B cell (primary cell): ENCODE results near the gene CACNG1. TPM values are rescaled to one million over a fixed set of nuclear protein-coding genes. Genes with fewer than 3 reads are reported as not detected.

ENCODE experiments used
- ATAC-seq: fragments of 200-7000 bp; cut with Tn5 transposase; one replicate; pipeline ENCODE4 v1.10.0; 2021; ENCODE audit warnings: low read depth, mild to moderate bottlenecking, moderate number of reproducible peaks, moderate library complexity
- CTCF ChIA-PET: fragments of 350-600 bp; sonication (Branson Sonifier 250); formaldehyde crosslinking; loops from one replicate; lab custom pipeline; 2021; ENCODE audit warnings: antibody characterized with exemption, inconsistent platforms; lab: Charles Lee
- POLR2A ChIA-PET: fragments of 350-600 bp; sonication (Branson Sonifier 250); formaldehyde crosslinking; loops from one replicate; lab custom pipeline; 2021; ENCODE audit warnings: antibody characterized with exemption; lab: Charles Lee
- DNase-seq: peaks from one replicate; pipeline ENCODE4 v3.0.0; 2013
- H2AFZ ChIP-seq: 2 replicates; pipeline ENCODE4 v1.6.1; 2012; ENCODE audit warnings: mild to moderate bottlenecking, low read depth, low read length; ENCODE audit not compliant: insufficient read depth, poor library complexity, severe bottlenecking
- H3K27ac ChIP-seq, 2 donors: 1 replicate in 1 of 2; 2 replicates in 1 of 2; pipeline ENCODE4 v1.5.1; 2012 to 2013; ENCODE audit warnings: low read length in 2 of 2, mild to moderate bottlenecking in 2 of 2, moderate library complexity in 1 of 2
- H3K27me3 ChIP-seq, 4 experiments: fragments of 200-600 bp in 1 of 4; sonication (generic) in 1 of 4; replicated peaks in 1 of 4; 1 replicate in 2 of 4; 2 replicates in 2 of 4; pipeline versions ENCODE4 v1.6.1 to v1.7.0; 2013 to 2016; ENCODE audit warnings: low read length in 3 of 4, mild to moderate bottlenecking in 2 of 4, mixed read lengths in 1 of 4, moderate library complexity in 1 of 4; ENCODE audit not compliant: insufficient read depth in 4 of 4, control insufficient read depth in 3 of 4; ENCODE audit errors: control extremely low read depth in 1 of 4
- H3K36me3 ChIP-seq, 2 experiments: replicated peaks in 1 of 2; 1 replicate in 1 of 2; 2 replicates in 1 of 2; pipeline versions ENCODE4 v1.6.1 to v1.7.1; 2013; ENCODE audit warnings: low read length in 1 of 2; ENCODE audit not compliant: insufficient read depth in 2 of 2, control insufficient read depth in 1 of 2; ENCODE audit errors: control extremely low read depth in 1 of 2, extremely low read depth in 1 of 2
- H3K4me1 ChIP-seq, 2 donors: fragments of 200-600 bp in 1 of 2; sonication (generic) in 1 of 2; 1 replicate in 1 of 2; 2 replicates in 1 of 2; pipeline versions ENCODE4 v1.5.1 to v1.6.1; 2013 to 2017; ENCODE audit warnings: low read length in 2 of 2; ENCODE audit not compliant: control insufficient read depth in 2 of 2, insufficient read depth in 2 of 2
- H3K4me2 ChIP-seq: replicated peaks from 2 replicates; pipeline ENCODE3; 2012; ENCODE audit warnings: mild to moderate bottlenecking, low read depth, low read length; ENCODE audit not compliant: poor library complexity, severe bottlenecking
- H3K4me3 ChIP-seq, 5 experiments: fragments of 200-600 bp in 1 of 5; sonication (generic) in 1 of 5; 1 replicate in 3 of 5; 2 replicates in 2 of 5; pipeline versions ENCODE4 v1.5.1 to v1.7.0; 2011 to 2016; ENCODE audit warnings: low read length in 4 of 5, mild to moderate bottlenecking in 4 of 5, low read depth in 2 of 5, control low read depth in 1 of 5, moderate library complexity in 1 of 5; ENCODE audit not compliant: insufficient read depth in 1 of 5; ENCODE audit errors: control extremely low read depth in 1 of 5, extremely low read depth in 1 of 5
- H3K79me2 ChIP-seq: fragments of 200-600 bp; sonication (generic); one replicate; pipeline ENCODE4 v1.6.0; 2016; ENCODE audit warnings: low read length; ENCODE audit not compliant: control insufficient read depth, insufficient read depth
- H3K9ac ChIP-seq: fragments of 200-600 bp; sonication (generic); 2 replicates; pipeline ENCODE4 v1.6.1; 2017; ENCODE audit warnings: mild to moderate bottlenecking, low read length, moderate library complexity
- H3K9me3 ChIP-seq, 3 donors: one replicate each; pipeline versions ENCODE4 v1.6.1 to v1.7.1; 2013; ENCODE audit warnings: low read length in 2 of 3; ENCODE audit not compliant: control insufficient read depth in 2 of 3, insufficient read depth in 1 of 3; ENCODE audit errors: control extremely low read depth in 1 of 3
- H4K20me1 ChIP-seq: 2 replicates; pipeline ENCODE4 v1.6.0; 2012; ENCODE audit warnings: mild to moderate bottlenecking, low read length; ENCODE audit not compliant: insufficient read depth, control insufficient read depth, poor library complexity, severe bottlenecking
- H3K27ac Mint-ChIP-seq: one replicate; pipeline ENCODE4 v1.8.0; 2021; ENCODE audit warnings: mixed read lengths
- H3K27me3 Mint-ChIP-seq: one replicate; pipeline ENCODE4 v1.8.0; 2021; ENCODE audit warnings: mixed read lengths
- H3K4me1 Mint-ChIP-seq: one replicate; pipeline ENCODE4 v1.8.0; 2021; ENCODE audit warnings: mixed read lengths
- H3K4me3 Mint-ChIP-seq: one replicate; pipeline ENCODE4 v1.8.0; 2021; ENCODE audit warnings: mixed read lengths
- H3K9me3 Mint-ChIP-seq: one replicate; pipeline ENCODE4 v1.8.0; 2022; ENCODE audit warnings: mixed read lengths; ENCODE audit not compliant: insufficient read depth
- CTCF ChIP-seq: fragments of 200-600 bp; IDR thresholded peaks from one replicate; pipeline ENCODE4 v1.8.0; 2022; ENCODE audit warnings: antibody characterized with exemption, mild to moderate bottlenecking
- EZH2 ChIP-seq: IDR thresholded peaks from 2 replicates; pipeline ENCODE4 v1.6.1; 2012; ENCODE audit warnings: borderline replicate concordance, low read depth, mild to moderate bottlenecking, moderate library complexity, low read length; ENCODE audit not compliant: insufficient read depth, poor library complexity, severe bottlenecking
- WGBS: methylation state at CpG from one replicate; pipeline ENCODE4 v1.1.5; 2013; ENCODE audit warnings: missing lambda C conversion rate; ENCODE audit not compliant: insufficient coverage; 5-methylcytosine and 5-hydroxymethylcytosine counted together
- intact Hi-C: fragments of 100-400 bp; cut with micrococcal nuclease; formaldehyde crosslinking; loops from one replicate; pipeline ENCODE4 v1.10.0; 2022
- polyA plus RNA-seq: library from polyadenylated mRNA; depleted of rRNA; stranded (reverse); fragments of >200 nt; gene quantifications from 2 replicates; pipeline ENCODE4 v1.2.3, GENCODE V29; 2012
- total RNA-seq, 2 donors: library from RNA; stranded (reverse); fragments of 120-200 nt in 1 of 2; gene quantifications; 1 replicate in 1 of 2; 2 replicates in 1 of 2; pipeline versions ENCODE4 v1.2.3 to v1.2.4, GENCODE V29; 2013 to 2022

Gene CACNG1
- total and polyA plus RNA-seq, 2 donors (not counting 1 experiment from before 2014, with no cell fraction given), result not detected

GRCh38 chr17:67049025-67049739 is 4.8 kb downstream of the CACNG1 start:
- no peaks in the 10 kb centered on the region for H3K27me3 Mint-ChIP-seq
- H3K4me1 Mint-ChIP-seq, result no peaks in the 10 kb centered on the region
- no peak overlapping the region for H3K4me3 Mint-ChIP-seq
- ChIA-PET CTCF (no interaction called here), POLR2A (no interaction called here)
- no peaks in the 10 kb centered on the region for H3K79me2 ChIP-seq
- intact Hi-C loops, result no loop called here
- no peak overlapping the region for H3K9ac ChIP-seq
- no peaks in the 10 kb centered on the region for H3K4me1 ChIP-seq
- ATAC-seq (no peak), DNase-seq (no peak)
- H3K36me3 ChIP-seq, result no peaks in the 10 kb centered on the region
- H3K27me3 ChIP-seq, result no peaks in the 10 kb centered on the region
- no peak overlapping the region for H2AFZ ChIP-seq
- H3K4me3 ChIP-seq, result no peak overlapping the region
- no peak overlapping the region for H3K27ac ChIP-seq
- TF ChIP-seq EZH2 (no peak), CTCF (no peak)
- no peak overlapping the region for H3K4me2 ChIP-seq
- no CpG with 5 or more reads among the region's 5 CpGs for WGBS
- H3K9me3 ChIP-seq, result peaks cover 2 to 21% (median 20%) of the 10 kb centered on the region in 3 donors
- no peaks in the 10 kb centered on the region for H4K20me1 ChIP-seq
- no peak overlapping the region for H3K27ac Mint-ChIP-seq
- peaks cover 11% of the 10 kb centered on the region for H3K9me3 Mint-ChIP-seq

- no peak overlapping the region for H3K4me3 ChIP-seq
- no peak for TF ChIP-seq EZH2
- TF ChIP-seq CTCF, result no peak
- no peak overlapping the region for H3K27ac ChIP-seq
- H3K9me3 ChIP-seq, result peaks cover 2 to 21% (median 20%) of the 10 kb centered on the region in 3 donors
- no peak for DNase-seq
- intact Hi-C loops, result no loop called here
- ChIA-PET CTCF (no interaction called here), POLR2A (no interaction called here)
- H3K36me3 ChIP-seq, result no peaks in the 10 kb centered on the region
- no peaks in the 10 kb centered on the region for H4K20me1 ChIP-seq
- no peak overlapping the region for H3K9ac ChIP-seq
- no peaks in the 10 kb centered on the region for H3K79me2 ChIP-seq
- 100% methylated on average over 1 of the region's 1 CpG for WGBS
- Mint-ChIP-seq H3K4me1 (no peaks in the 10 kb centered on the region), H3K9me3 (peaks cover 11% of the 10 kb centered on the region), H3K4me3 (no peak overlapping the region), H3K27ac (no peak overlapping the region), H3K27me3 (no peaks in the 10 kb centered on the region)
- H3K4me2 ChIP-seq, result no peak overlapping the region
- no peak for ATAC-seq
- no peak overlapping the region for H2AFZ ChIP-seq
- no peaks in the 10 kb centered on the region for H3K4me1 ChIP-seq
- H3K27me3 ChIP-seq, result no peaks in the 10 kb centered on the region
These were observed 5.7 kb downstream of the CACNG1 start for GRCh38 chr17:67050066-67050465.
